Dendritic cell treated with granulocyte-macrophage colony-stimulating factor and Interleukin-4, amounts not matched to agents 40 ng/mL and 50 ng/mL, for 4 days (primary cell): Measurements from ENCODE around the gene HIC2.
"Not testable (repeated sequence)": the region's sequence is repeated elsewhere in the genome, so short reads cannot be mapped to it uniquely, and the experiment has no call there.

Experiments
- H3K27ac Mint-ChIP-seq: one replicate; pipeline ENCODE4 v1.8.0; 2022; ENCODE audit warnings: mild to moderate bottlenecking, mixed read lengths
- H3K27me3 Mint-ChIP-seq: one replicate; pipeline ENCODE4 v1.8.0; 2022; ENCODE audit warnings: mild to moderate bottlenecking, mixed read lengths
- H3K36me3 Mint-ChIP-seq: one replicate; pipeline ENCODE4 v1.8.0; 2022; ENCODE audit warnings: low read depth, mixed read lengths
- H3K4me1 Mint-ChIP-seq: one replicate; pipeline ENCODE4 v1.8.0; 2022; ENCODE audit warnings: low read depth, mixed read lengths
- H3K4me3 Mint-ChIP-seq: one replicate; pipeline ENCODE4 v1.8.0; 2022; ENCODE audit warnings: mild to moderate bottlenecking, moderate library complexity, mixed read lengths
- H3K9me3 Mint-ChIP-seq: one replicate; pipeline ENCODE4 v1.8.0; 2022; ENCODE audit warnings: mixed read lengths
- intact Hi-C: fragments of 100-400 bp; cut with micrococcal nuclease; formaldehyde crosslinking; loops from one replicate; pipeline ENCODE4 v1.15.0; 2022

Gene HIC2, protein sequence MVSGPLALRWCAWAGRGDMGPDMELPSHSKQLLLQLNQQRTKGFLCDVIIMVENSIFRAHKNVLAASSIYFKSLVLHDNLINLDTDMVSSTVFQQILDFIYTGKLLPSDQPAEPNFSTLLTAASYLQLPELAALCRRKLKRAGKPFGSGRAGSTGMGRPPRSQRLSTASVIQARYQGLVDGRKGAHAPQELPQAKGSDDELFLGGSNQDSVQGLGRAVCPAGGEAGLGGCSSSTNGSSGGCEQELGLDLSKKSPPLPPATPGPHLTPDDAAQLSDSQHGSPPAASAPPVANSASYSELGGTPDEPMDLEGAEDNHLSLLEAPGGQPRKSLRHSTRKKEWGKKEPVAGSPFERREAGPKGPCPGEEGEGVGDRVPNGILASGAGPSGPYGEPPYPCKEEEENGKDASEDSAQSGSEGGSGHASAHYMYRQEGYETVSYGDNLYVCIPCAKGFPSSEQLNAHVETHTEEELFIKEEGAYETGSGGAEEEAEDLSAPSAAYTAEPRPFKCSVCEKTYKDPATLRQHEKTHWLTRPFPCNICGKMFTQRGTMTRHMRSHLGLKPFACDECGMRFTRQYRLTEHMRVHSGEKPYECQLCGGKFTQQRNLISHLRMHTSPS

DNA sequence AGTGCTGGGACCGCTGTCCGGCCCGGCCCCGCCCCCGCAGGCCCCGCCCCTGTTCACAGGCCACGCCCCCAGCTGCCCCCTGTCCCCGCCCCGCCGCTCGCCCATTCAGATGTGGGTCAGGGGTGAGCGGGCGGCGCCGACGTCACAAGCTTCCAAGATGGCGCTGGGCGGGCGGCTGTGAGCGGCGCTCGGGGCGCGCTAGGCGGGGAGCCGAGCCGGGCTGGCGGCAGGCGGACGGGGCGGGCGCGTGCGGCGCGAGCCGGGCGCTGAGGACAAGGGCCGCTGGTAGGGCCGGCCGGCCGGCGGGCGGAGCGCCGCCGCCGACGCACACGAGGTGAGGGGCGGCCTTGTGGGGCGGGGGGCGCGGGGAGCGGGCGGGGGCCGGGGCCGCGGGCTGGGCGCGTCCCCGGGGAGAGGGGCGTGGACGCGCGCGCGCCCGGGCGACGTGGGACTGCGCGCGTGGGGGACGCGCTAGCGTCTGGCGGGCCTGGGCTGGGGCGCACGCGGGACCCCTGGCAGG lies at the start of gene HIC2:
Gene HIC2 (plus strand): TSS at position 145 of the 520 bp plus-strand sequence. CDS start 25,461 bp downstream, outside the sequence.
- H3K27me3 Mint-ChIP-seq, H3K9me3 Mint-ChIP-seq, H3K36me3 Mint-ChIP-seq, H3K27ac Mint-ChIP-seq, intact Hi-C loops, H3K4me1 Mint-ChIP-seq, H3K4me3 Mint-ChIP-seq: not testable (repeated sequence)

DNA sequence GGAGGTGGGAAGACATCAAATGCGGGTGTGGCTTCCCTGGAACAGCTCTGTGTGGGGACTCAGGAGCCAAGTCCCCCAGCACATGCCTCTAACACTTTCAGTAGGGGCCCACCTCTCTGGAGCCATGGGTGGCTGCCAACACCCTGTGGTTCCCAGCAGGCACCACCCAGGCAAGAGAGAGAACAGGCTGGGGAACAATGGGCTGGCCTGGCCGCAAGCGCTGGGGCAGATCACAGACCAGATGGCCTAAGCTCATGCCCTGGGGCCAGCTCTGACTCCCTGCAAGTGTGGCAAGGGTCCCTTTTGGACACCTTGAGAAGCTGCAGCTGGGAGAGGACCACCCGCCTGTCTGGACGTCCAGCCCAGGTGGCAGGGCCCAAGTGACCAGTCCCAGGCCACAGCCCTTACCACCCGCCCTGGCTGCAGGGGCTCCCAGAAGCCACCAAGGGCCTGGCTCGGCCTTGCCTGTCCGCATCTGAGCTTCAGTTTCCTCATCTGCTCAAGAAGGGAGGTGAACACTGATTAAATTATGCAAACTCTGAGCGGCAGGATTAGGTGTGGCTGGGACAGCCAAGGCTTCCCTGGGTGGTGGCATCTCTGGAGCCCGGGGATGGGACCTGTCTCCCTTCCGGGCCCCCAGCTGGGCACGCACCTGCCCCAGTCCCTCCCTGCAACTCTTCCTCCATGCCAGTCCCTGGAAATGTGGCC lies 48.4 kb upstream of the HIC2 start:
- H3K4me3 Mint-ChIP-seq, H3K9me3 Mint-ChIP-seq, intact Hi-C loops, H3K36me3 Mint-ChIP-seq, H3K27ac Mint-ChIP-seq, H3K27me3 Mint-ChIP-seq, H3K4me1 Mint-ChIP-seq: not testable (repeated sequence)

DNA sequence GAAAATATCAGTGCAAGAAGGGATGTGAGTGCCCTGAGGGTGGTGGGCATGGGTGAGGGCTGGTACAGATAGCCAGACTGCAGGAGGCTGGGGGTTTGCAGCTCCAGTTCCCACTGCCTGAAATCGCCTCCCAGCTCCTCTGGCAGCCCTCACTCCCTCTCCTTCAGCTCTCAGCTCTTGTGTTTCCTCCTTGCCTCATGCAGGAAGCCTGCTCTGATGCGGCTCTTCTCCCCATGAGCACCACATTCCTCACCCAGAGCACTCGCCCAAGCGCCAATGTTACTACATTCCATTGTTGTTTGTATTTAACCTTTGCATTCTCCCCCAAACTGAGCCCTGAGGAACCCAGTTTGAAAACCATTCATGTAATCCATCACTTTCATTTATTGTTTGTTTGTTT lies 41.3 kb upstream of the HIC2 start:
- H3K27me3 Mint-ChIP-seq, H3K9me3 Mint-ChIP-seq, intact Hi-C loops, H3K36me3 Mint-ChIP-seq, H3K4me3 Mint-ChIP-seq, H3K27ac Mint-ChIP-seq, H3K4me1 Mint-ChIP-seq: not testable (repeated sequence)

DNA sequence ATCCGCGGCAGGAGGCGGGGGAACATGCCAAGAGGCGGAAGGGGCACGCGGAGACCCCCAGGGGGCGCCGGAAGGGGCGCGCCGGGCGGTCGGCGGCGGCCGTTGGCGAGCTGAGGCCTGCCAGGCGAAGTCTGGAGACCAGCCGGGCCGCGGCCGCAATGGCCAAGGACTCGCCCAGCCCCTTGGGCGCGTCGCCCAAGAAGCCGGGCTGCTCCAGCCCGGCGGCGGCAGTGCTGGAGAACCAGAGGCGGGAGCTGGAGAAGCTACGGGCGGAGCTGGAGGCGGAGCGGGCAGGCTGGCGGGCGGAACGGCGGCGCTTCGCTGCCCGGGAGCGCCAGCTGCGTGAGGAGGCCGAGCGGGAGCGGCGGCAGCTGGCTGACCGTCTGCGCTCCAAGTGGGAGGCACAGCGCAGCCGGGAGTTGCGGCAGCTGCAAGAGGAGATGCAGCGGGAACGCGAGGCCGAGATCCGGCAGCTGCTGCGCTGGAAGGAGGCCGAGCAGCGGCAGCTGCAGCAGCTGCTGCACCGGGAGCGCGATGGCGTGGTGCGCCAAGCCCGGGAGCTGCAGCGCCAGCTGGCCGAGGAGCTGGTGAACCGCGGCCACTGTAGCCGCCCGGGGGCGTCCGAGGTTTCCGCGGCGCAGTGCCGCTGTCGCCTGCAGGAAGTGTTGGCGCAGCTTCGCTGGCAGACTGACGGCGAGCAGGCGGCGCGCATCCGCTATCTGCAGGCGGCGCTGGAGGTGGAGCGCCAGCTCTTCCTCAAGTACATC lies 33.3 kb upstream of the HIC2 start, which contains the start of gene RIMBP3B:
Gene RIMBP3B (plus strand): TSS at position 51 of the 767 bp plus-strand sequence. CDS start 108 bp downstream, at position 159.
- H3K27me3 Mint-ChIP-seq, H3K9me3 Mint-ChIP-seq, H3K36me3 Mint-ChIP-seq, H3K4me1 Mint-ChIP-seq, H3K4me3 Mint-ChIP-seq, intact Hi-C loops, H3K27ac Mint-ChIP-seq: not testable (repeated sequence)

DNA sequence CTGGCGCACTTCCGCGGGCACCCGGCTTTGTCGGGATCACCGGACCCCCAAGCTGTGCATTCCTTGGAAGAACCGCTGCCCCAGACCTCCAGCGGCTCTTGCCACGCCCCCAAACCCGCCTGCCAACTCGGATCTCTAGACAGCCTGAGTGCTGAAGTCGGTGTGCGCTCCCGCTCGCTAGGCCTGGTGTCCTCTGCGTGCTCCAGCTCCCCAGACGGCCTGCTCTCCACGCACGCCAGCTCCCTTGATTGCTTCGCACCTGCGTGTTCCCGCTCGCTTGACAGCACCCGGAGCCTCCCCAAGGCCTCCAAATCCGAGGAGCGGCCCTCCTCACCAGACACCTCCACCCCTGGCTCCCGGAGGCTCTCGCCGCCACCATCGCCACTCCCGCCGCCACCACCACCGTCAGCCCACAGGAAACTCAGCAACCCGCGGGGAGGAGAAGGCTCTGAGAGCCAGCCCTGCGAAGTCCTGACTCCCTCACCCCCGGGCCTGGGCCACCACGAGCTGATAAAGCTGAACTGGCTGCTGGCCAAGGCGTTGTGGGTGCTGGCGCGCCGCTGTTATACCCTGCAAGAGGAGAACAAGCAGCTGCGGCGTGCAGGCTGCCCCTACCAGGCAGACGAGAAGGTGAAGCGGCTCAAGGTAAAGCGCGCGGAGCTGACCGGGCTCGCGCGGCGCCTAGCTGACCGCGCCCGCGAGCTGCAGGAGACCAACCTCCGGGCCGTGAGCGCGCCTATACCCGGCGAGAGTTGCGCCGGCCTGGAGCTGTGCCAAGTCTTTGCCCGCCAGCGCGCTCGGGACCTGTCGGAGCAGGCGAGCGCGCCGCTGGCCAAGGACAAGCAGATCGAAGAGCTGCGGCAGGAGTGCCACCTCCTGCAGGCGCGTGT lies 32.5 kb upstream of the HIC2 start:
- H3K4me3 Mint-ChIP-seq, H3K27ac Mint-ChIP-seq, H3K9me3 Mint-ChIP-seq, H3K27me3 Mint-ChIP-seq, intact Hi-C loops, H3K36me3 Mint-ChIP-seq, H3K4me1 Mint-ChIP-seq: not testable (repeated sequence)

DNA sequence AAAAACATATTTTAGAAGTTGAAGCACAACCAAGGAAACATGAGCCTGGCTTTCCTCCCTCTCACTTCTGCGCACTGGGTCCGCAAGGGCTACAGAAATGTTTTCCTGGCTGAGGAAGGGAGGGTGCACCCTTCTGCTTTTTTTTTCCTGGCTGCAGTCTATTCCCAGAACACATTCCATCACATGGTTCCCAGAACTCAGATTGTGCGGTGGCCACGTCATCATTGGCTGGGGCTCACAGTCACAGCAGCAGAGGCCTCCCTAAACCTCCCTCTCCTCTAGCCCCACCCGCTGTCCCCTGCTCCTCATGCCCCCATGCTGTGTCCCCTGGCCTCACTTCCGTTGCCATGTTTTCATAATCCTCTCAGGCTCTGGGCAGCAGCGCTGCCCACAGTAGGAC lies 27.7 kb upstream of the HIC2 start:
- intact Hi-C loops, H3K27ac Mint-ChIP-seq, H3K36me3 Mint-ChIP-seq, H3K4me1 Mint-ChIP-seq, H3K9me3 Mint-ChIP-seq, H3K27me3 Mint-ChIP-seq, H3K4me3 Mint-ChIP-seq: not testable (repeated sequence)

DNA sequence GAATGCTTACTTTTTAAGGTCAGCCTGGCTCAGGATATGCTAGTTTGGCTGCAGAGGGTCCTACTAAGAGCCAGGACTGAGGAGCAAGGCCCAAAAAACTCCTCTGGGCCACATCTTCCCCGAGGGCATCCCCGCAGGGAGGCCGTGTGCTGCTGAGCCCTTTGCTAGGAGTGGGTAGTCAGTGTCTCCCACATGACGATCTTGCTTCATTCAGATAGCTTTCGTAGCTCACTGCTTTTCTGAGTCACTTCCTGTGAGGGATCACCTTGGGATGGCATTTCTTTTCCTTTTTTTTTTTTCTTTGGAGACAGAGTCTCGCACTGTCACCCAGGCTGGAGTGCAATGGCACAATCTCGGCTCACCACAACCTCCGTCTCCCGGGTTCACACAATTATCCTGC lies 27.2 kb upstream of the HIC2 start:
- H3K4me3 Mint-ChIP-seq, intact Hi-C loops, H3K4me1 Mint-ChIP-seq, H3K9me3 Mint-ChIP-seq, H3K36me3 Mint-ChIP-seq, H3K27me3 Mint-ChIP-seq, H3K27ac Mint-ChIP-seq: not testable (repeated sequence)

DNA sequence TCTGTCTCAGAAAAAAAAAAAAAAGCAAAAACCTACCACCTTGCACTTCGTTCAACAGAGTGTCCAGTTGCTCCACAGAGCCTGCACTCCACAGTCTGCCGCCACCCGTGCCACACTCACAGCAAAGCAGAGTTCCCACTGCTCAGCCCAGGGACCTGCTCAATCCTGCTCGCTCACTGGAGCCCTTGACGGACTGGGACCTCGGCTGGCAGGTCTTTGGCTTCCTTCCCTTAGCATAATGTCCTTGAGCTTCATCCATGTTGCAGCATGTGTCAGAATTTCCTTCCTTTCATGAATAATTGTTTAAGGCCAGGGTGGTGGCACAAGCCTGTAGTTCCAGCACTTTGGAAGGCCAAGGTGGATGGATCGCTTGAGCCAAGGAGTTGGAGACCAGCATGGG lies 22.6 kb upstream of the HIC2 start:
- intact Hi-C loops, H3K36me3 Mint-ChIP-seq, H3K27ac Mint-ChIP-seq, H3K9me3 Mint-ChIP-seq, H3K4me3 Mint-ChIP-seq, H3K4me1 Mint-ChIP-seq, H3K27me3 Mint-ChIP-seq: not testable (repeated sequence)

DNA sequence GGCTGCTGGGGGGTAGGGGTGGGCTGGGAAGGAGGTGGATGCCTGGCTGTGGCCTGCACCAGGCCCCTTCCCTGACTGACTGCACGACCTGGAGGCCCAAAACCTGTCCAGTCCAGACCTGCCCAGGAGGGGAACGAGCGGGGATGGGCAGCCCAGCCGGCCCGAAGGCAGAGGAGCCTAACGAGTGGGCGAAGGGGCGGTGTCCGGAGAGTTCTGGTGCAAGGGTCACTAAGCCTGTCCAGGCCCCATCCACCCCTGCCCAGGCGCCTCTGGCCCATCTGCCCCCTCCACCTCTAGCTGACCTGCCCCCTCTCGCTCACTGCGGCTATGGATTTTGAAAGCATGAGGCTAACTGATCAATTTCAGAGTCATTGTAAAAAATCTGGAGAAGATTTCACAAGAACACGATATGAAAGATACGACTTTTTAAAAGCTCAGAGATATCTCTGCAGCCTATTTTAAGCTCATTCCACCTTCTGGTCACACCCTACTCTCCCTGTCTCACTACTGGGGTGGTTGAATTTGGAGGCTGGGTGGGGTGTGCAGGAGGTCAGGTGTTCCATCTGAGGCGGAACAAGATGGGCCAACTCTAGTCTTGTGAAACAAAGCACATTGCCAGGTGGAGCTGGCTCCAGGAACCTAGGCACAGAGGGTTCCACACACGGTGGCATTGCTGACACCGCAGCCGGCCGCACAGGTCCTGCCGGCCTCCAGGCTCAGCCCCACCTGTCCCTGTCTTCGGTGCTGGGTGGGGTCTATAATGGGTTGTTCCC lies 15.8 kb upstream of the HIC2 start:
- H3K4me3 Mint-ChIP-seq, H3K36me3 Mint-ChIP-seq, H3K9me3 Mint-ChIP-seq, H3K4me1 Mint-ChIP-seq, H3K27ac Mint-ChIP-seq, intact Hi-C loops, H3K27me3 Mint-ChIP-seq: not testable (repeated sequence)

DNA sequence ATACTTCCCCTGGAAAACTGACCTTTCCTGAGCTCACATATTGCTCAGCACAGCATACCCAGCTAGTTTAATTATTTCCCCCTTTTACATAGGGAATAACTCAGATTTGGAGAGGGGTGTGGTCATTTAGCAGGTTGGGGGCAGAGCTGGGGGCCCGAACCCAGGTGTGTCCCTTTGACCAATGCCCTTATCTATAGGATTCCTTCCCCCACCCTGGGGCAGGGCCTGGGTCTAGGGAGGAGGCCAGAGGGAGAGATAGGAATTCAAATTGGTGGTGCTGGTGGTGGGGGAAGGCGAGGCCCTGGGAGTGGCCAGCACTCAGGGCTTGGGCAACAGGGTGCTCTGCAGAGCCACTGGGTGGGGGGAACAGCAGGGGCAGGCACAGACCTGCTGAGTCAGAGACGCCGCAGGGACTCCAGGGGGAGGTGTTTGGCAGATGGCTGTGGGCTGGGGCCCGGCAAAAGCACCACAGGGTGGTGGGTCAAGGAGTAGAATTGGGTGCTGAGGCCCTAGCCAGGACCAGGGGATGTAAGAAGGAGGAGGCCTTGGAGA lies 14.3 kb upstream of the HIC2 start:
- H3K36me3 Mint-ChIP-seq, H3K27ac Mint-ChIP-seq, H3K9me3 Mint-ChIP-seq: not testable (repeated sequence)

DNA sequence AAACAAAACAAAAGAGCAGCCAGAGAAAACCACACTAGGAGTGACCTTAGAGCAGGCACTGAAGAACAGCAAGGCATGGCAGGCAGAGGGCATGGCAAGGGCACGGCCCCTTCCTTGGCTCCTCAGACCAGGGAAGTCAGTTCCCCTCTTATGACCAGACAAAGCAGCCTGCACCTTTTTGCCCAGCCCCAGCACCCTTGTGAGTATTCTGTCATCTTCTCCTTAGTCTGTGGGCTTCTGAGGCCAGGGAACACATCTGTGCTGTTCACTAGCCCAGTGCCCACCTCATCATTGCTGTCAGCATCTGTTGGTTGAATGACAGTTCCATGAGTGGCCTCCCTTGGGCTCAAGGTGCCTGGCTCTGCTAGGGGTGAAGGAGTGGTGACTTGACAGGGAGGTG lies 10.0 kb upstream of the HIC2 start:
- intact Hi-C loops, H3K4me3 Mint-ChIP-seq, H3K9me3 Mint-ChIP-seq, H3K36me3 Mint-ChIP-seq, H3K27ac Mint-ChIP-seq, H3K4me1 Mint-ChIP-seq, H3K27me3 Mint-ChIP-seq: not testable (repeated sequence)

More for the DNA sequence above, 14.3 kb upstream of the HIC2 start:
- H3K27me3 Mint-ChIP-seq, intact Hi-C loops, H3K4me3 Mint-ChIP-seq, H3K4me1 Mint-ChIP-seq: not testable (repeated sequence)

DNA sequence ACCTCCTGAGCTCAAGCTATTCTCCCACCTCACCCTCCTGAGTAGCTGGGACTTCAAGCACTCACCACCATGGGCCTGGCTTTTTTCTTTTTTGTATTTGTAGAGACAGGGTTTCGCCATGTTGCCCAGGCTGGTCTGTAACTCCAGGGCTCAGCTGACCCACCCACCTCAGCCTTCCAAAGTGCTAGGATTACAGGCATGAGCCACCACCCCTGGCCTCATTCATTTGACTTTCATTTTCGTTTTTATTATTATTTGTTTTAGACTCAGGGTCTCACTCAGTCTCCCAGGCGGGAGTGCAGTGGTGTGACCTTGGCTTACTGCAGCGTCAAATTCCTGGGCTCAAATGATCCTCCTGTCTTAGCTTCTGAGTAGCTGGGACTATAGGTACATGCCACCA lies 9.4 kb upstream of the HIC2 start:
- H3K27me3 Mint-ChIP-seq, intact Hi-C loops, H3K9me3 Mint-ChIP-seq, H3K4me1 Mint-ChIP-seq, H3K36me3 Mint-ChIP-seq, H3K4me3 Mint-ChIP-seq, H3K27ac Mint-ChIP-seq: not testable (repeated sequence)
